ENCODE results near the gene SHTN1. TPM values are rescaled to one million over a fixed set of nuclear protein-coding genes. Genes with fewer than 3 reads are reported as not detected.

Gene SHTN1
- total and polyA plus RNA-seq, 2 donors from 2014 or later: 14.0 to 44.2 TPM

GRCh38 chr10:116912162-116912561 lies 92.8 kb downstream of the SHTN1 start:
- intact Hi-C loops (cut with DNase I): no loop called here

DNA sequence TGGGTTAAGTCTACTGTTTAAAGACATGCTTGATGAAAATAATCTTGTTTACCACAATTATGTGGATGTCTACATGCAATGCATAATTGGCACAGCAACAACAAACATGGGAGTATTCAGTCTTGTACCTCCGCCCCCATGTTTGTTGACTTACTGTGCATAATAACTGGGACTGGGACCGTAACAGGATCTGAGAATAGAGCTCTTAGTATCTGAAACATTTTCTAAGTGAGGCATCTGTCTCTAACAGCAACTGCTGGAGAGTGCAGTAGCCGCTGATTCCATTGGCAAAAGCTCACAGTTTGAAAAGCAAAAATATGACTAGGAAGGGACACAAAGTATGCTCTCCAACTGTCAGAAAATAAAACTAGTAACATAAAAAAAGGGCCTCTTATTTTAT lies 94.1 kb downstream of the SHTN1 start:
- intact Hi-C loops (cut with DNase I): no loop called here
- no peak overlapping the region for H3K4me3 ChIP-seq (ENCODE audit: low read length in 3 of 3)
- H3K36me3 ChIP-seq (ENCODE audit: control insufficient read depth in 2 of 3, insufficient read depth in 3 of 3, low read length in 3 of 3): peaks cover 0 to 8% (median 0%) of the 10 kb centered on the region in 3 donors
- TF ChIP-seq, protein P1, sequence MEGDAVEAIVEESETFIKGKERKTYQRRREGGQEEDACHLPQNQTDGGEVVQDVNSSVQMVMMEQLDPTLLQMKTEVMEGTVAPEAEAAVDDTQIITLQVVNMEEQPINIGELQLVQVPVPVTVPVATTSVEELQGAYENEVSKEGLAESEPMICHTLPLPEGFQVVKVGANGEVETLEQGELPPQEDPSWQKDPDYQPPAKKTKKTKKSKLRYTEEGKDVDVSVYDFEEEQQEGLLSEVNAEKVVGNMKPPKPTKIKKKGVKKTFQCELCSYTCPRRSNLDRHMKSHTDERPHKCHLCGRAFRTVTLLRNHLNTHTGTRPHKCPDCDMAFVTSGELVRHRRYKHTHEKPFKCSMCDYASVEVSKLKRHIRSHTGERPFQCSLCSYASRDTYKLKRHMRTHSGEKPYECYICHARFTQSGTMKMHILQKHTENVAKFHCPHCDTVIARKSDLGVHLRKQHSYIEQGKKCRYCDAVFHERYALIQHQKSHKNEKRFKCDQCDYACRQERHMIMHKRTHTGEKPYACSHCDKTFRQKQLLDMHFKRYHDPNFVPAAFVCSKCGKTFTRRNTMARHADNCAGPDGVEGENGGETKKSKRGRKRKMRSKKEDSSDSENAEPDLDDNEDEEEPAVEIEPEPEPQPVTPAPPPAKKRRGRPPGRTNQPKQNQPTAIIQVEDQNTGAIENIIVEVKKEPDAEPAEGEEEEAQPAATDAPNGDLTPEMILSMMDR (IDR thresholded peaks at IDR 0.05; ENCODE audit: borderline replicate concordance, extremely low read depth, insufficient read depth): no peak
- H3K9ac ChIP-seq (ENCODE audit: low read length in 3 of 3): no peak overlapping the region
- FAIRE-seq (no peak), DNase-seq (no peak)
- H3K4me1 ChIP-seq (ENCODE audit: control insufficient read depth in 2 of 3, insufficient read depth in 2 of 3, low read depth in 1 of 3, low read length in 3 of 3): no peaks in the 10 kb centered on the region
- no peak overlapping the region for H3K27ac ChIP-seq (ENCODE audit: low read depth in 2 of 2, low read length in 2 of 2)
- H3K27me3 ChIP-seq (ENCODE audit: control insufficient read depth, insufficient read depth, low read length): no peaks in the 10 kb centered on the region
- no peaks in the 10 kb centered on the region for H3K9me3 ChIP-seq (ENCODE audit: control insufficient read depth in 2 of 3, insufficient read depth in 1 of 3, low read length in 3 of 3)

More at GRCh38 chr10:116912162-116912561, 92.8 kb downstream of the SHTN1 start:
- Histone ChIP-seq H3K9ac (ENCODE audit: low read length in 3 of 3) (no peak overlapping the region), H3K27me3 (ENCODE audit: control insufficient read depth, insufficient read depth, low read length) (no peaks in the 10 kb centered on the region), H3K4me1 (ENCODE audit: control insufficient read depth in 2 of 3, insufficient read depth in 2 of 3, low read depth in 1 of 3, low read length in 3 of 3) (no peaks in the 10 kb centered on the region), H3K27ac (ENCODE audit: low read depth in 2 of 2, low read length in 2 of 2) (no peak overlapping the region), H3K9me3 (ENCODE audit: control insufficient read depth in 2 of 3, insufficient read depth in 1 of 3, low read length in 3 of 3) (no peaks in the 10 kb centered on the region), H3K36me3 (ENCODE audit: control insufficient read depth in 2 of 3, insufficient read depth in 3 of 3, low read length in 3 of 3) (peaks cover 0 to 8% (median 0%) of the 10 kb centered on the region in 3 donors), H3K4me3 (ENCODE audit: low read length in 3 of 3) (no peak overlapping the region)
- DNase-seq: peak in 2 of 5 donors; percentile 14 to 28
- TF ChIP-seq, protein P1 (IDR thresholded peaks at IDR 0.05; ENCODE audit: borderline replicate concordance, extremely low read depth, insufficient read depth): no peak
- no peak for FAIRE-seq

DNA sequence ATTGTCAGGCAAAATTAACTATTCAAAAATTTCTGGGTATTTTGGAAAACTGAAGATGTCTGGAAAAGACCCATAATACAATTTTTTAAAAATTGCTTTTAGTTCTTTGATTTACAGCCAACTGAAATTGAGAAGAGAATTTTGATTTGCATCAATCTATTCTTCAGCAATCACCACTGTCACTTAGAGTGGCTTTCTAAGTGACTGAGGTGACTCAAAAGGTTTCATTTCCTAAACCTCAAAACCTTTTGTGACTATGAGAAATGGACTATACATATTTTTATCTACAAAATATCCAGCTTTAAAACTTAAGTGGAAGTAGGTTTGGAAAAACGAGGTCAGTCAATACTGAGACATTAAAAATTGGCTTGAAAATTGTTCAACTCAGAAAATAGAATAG lies 95.7 kb downstream of the SHTN1 start:
- intact Hi-C loops (cut with DNase I): no loop called here
- Histone ChIP-seq H3K9me3 (ENCODE audit: control insufficient read depth in 2 of 3, insufficient read depth in 1 of 3, low read length in 3 of 3) (no peaks in the 10 kb centered on the region), H3K36me3 (ENCODE audit: control insufficient read depth in 2 of 3, insufficient read depth in 3 of 3, low read length in 3 of 3) (no peaks in the 10 kb centered on the region), H3K27me3 (ENCODE audit: control insufficient read depth, insufficient read depth, low read length) (no peaks in the 10 kb centered on the region), H3K9ac (ENCODE audit: low read length in 3 of 3) (no peak overlapping the region), H3K4me3 (ENCODE audit: low read length in 3 of 3) (no peak overlapping the region), H3K27ac (ENCODE audit: low read depth in 2 of 2, low read length in 2 of 2) (no peak overlapping the region), H3K4me1 (ENCODE audit: control insufficient read depth in 2 of 3, insufficient read depth in 2 of 3, low read depth in 1 of 3, low read length in 3 of 3) (no peaks in the 10 kb centered on the region)
- TF ChIP-seq, protein P1 (IDR thresholded peaks at IDR 0.05; ENCODE audit: borderline replicate concordance, extremely low read depth, insufficient read depth): no peak
- FAIRE-seq: no peak
- DNase-seq: no peak
